KMS-11 (cell line): ENCODE measurements around the gene PRKAR2A.

ENCODE experiments used
- H2AFZ ChIP-seq: fragments of 200-600 bp; sonication (generic); 2 replicates; pipeline ENCODE4 v1.6.1; 2016; ENCODE audit warnings: antibody characterized with exemption, mixed run types, low read depth
- H3K27ac ChIP-seq: fragments of 200-600 bp; sonication (generic); 2 replicates; pipeline ENCODE4 v1.6.1; 2016; ENCODE audit warnings: mild to moderate bottlenecking, mixed run types
- H3K27me3 ChIP-seq: fragments of 200-600 bp; sonication (generic); 2 replicates; pipeline ENCODE4 v1.6.1; 2017; ENCODE audit warnings: mild to moderate bottlenecking, low read depth, mixed run types, moderate library complexity; ENCODE audit not compliant: insufficient read depth
- H3K36me3 ChIP-seq: fragments of 200-600 bp; sonication (generic); 2 replicates; pipeline ENCODE4 v1.6.1; 2017; ENCODE audit warnings: mild to moderate bottlenecking, mixed run types; ENCODE audit not compliant: insufficient read depth
- H3K4me1 ChIP-seq: fragments of 200-600 bp; sonication (generic); 2 replicates; pipeline ENCODE4 v1.6.1; 2016; ENCODE audit warnings: mild to moderate bottlenecking, low read depth, mixed run types; ENCODE audit not compliant: poor library complexity, severe bottlenecking
- H3K4me2 ChIP-seq: fragments of 200-600 bp; sonication (generic); 2 replicates; pipeline ENCODE4 v1.7.0; 2016; ENCODE audit warnings: mild to moderate bottlenecking, mixed run types
- H3K4me3 ChIP-seq: fragments of 200-600 bp; sonication (generic); IDR thresholded peaks from 2 replicates; pipeline ENCODE4 v1.6.1; 2017; ENCODE audit warnings: low read depth, low read length, mixed read lengths; ENCODE audit not compliant: insufficient read depth
- H3K79me2 ChIP-seq: fragments of 200-600 bp; sonication (generic); 2 replicates; pipeline ENCODE4 v1.6.1; 2016; ENCODE audit warnings: low read depth, mixed run types; ENCODE audit not compliant: insufficient read depth
- H3K9ac ChIP-seq: fragments of 200-600 bp; sonication (generic); 2 replicates; pipeline ENCODE4 v1.6.1; 2016; ENCODE audit warnings: mild to moderate bottlenecking, mixed run types
- H4K20me1 ChIP-seq: fragments of 200-600 bp; sonication (generic); 2 replicates; pipeline ENCODE4 v1.6.1; 2016; ENCODE audit warnings: mild to moderate bottlenecking, mixed run types; ENCODE audit not compliant: insufficient read depth
- TF ChIP-seq, protein P1 (sequence below): fragments of 200-600 bp; sonication (generic); conservative IDR thresholded peaks from 2 replicates; pipeline ENCODE4 v1.6.1; 2017; ENCODE audit warnings: low read depth, mild to moderate bottlenecking, antibody characterized with exemption, low read length, moderate library complexity, mixed read lengths

PRKAR2A gene

DNA sequence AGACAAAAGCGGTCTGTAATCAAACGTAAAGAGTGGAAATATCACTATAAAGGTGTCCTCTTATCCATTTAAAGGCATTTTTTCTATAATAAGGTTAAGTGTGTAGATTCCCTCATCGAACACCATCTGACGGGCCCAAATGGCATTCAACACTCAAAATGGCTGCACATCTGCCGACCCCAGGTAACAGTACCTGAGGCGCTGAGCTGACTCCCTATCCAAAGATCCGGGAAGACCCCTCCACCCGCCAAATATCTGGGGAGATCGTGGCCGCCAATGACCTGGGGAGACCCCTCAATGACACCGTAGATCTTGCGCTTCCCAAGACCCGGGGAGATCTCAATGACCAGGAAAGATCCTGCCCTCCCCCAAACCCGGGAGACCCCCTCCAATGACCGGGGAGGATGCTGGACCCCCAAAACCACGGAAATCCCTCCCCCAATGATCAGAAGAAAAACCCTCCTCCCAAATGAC lies 131.1 kb downstream of the PRKAR2A start:
- H2AFZ ChIP-seq: no peak overlapping the region; the same call in 1 of the 2 replicates

DNA sequence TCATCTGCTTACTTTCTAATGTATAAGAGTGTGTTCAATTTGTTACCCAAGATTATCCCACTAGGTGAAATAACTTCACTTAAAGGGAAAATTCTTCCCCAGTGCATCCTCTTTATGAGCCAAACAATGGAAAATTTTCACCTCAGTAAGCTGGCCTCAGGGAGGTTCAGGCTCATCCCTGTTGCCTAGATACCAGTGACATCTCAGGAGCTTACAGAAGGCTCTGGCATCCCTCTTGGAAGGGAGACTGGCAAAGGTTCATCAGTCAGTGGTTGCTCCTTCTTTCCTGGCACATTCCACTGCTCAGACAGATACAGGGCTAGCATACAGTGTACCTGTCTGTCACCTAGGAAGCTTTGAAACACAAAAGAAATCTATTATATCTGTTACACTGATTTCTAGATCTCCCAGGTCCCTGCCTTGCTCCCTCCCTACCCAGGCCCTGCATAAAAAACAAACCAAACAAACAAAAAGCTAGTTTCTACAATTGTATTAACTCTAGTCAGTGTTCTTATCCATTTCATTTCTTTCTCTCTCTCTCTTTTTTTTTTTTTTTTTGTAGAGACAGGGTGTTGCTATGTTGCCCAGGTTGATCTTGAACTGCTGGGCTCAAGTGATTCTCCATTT lies 132.4 kb downstream of the PRKAR2A start:
- peak overlapping the region; percentile 71 for H3K4me2 ChIP-seq
- peaks cover 13% of the 10 kb centered on the region for H3K4me1 ChIP-seq
- H2AFZ ChIP-seq: no peak overlapping the region
- H3K4me3 ChIP-seq: no peak overlapping the region
- H4K20me1 ChIP-seq: no peaks in the 10 kb centered on the region
- TF ChIP-seq, protein P1, sequence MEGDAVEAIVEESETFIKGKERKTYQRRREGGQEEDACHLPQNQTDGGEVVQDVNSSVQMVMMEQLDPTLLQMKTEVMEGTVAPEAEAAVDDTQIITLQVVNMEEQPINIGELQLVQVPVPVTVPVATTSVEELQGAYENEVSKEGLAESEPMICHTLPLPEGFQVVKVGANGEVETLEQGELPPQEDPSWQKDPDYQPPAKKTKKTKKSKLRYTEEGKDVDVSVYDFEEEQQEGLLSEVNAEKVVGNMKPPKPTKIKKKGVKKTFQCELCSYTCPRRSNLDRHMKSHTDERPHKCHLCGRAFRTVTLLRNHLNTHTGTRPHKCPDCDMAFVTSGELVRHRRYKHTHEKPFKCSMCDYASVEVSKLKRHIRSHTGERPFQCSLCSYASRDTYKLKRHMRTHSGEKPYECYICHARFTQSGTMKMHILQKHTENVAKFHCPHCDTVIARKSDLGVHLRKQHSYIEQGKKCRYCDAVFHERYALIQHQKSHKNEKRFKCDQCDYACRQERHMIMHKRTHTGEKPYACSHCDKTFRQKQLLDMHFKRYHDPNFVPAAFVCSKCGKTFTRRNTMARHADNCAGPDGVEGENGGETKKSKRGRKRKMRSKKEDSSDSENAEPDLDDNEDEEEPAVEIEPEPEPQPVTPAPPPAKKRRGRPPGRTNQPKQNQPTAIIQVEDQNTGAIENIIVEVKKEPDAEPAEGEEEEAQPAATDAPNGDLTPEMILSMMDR: no peak
- no peak overlapping the region for H3K27ac ChIP-seq
- H3K27me3 ChIP-seq: no peaks in the 10 kb centered on the region
- no peak overlapping the region; the same call in 1 of the 2 replicates for H3K9ac ChIP-seq
- H3K79me2 ChIP-seq: peaks cover 61% of the 10 kb centered on the region
- no peaks in the 10 kb centered on the region for H3K36me3 ChIP-seq

More for the DNA sequence above, 131.1 kb downstream of the PRKAR2A start:
- no peaks in the 10 kb centered on the region for H4K20me1 ChIP-seq
- peak overlapping the region; percentile 71 for H3K4me2 ChIP-seq
- H3K4me1 ChIP-seq: peaks cover 13% of the 10 kb centered on the region
- TF ChIP-seq, protein P1: no peak
- H3K27me3 ChIP-seq: no peaks in the 10 kb centered on the region
- H3K36me3 ChIP-seq: no peaks in the 10 kb centered on the region
- peak overlapping the region; percentile 42 for H3K27ac ChIP-seq
- no peak overlapping the region for H3K4me3 ChIP-seq
- peak overlapping the region; percentile 76; the same call in 1 of the 2 replicates for H3K9ac ChIP-seq
- H3K79me2 ChIP-seq: peaks cover 49% of the 10 kb centered on the region

DNA sequence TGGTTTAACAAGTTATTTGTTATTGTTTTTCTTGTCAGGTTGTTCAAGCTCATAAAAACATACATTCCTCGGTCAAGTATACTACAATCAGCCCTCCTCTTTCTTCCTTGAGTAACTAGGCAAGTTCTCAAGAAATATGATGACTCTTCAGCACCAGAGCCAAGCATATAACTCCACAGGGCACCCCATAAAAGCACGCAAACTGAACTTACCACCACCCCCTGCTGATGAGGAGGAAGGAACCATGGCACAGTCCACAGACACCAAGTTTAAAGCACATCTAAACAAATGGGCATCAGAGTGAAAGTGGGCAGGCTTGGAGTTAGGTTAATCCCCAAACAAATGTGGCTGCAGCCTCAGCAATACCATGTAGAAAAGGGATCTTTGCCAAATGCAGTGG lies 135.9 kb downstream of the PRKAR2A start:
- no peak overlapping the region for H3K4me3 ChIP-seq
- H3K36me3 ChIP-seq: no peaks in the 10 kb centered on the region
- H3K79me2 ChIP-seq: peaks cover 85% of the 10 kb centered on the region
- no peaks in the 10 kb centered on the region for H4K20me1 ChIP-seq
- H2AFZ ChIP-seq: no peak overlapping the region
- H3K27ac ChIP-seq: no peak overlapping the region
- no peak overlapping the region for H3K4me2 ChIP-seq
- H3K27me3 ChIP-seq: no peaks in the 10 kb centered on the region
- peaks cover 13% of the 10 kb centered on the region for H3K4me1 ChIP-seq
- H3K9ac ChIP-seq: no peak overlapping the region
- TF ChIP-seq, protein P1: no peak

DNA sequence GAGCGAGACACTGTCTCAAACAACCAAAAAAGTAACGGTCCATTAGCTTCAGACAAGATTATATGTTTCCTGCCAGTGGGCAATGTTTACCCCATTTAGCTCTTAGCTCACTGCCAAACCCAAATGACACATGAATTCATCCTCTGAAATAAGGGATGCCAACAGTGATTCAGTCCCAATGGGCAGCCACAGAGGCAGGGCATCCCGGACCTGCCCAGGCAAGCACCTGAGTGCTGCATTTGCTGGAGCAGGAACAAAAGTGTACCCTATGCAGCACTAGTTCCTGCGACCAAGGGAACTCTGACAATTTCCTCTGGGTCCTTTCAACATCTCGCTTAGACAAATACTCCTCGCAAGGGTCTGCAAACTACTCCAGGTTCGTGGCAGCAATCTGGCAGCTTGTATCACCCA lies 138.6 kb downstream of the PRKAR2A start:
- Histone ChIP-seq H3K4me1 (no peaks in the 10 kb centered on the region), H3K4me2 (no peak overlapping the region), H3K79me2 (peaks cover 66% of the 10 kb centered on the region), H3K36me3 (no peaks in the 10 kb centered on the region), H3K27ac (no peak overlapping the region), H3K27me3 (no peaks in the 10 kb centered on the region), H3K4me3 (no peak overlapping the region), H2AFZ (no peak overlapping the region), H4K20me1 (no peaks in the 10 kb centered on the region), H3K9ac (no peak overlapping the region)
- TF ChIP-seq, protein P1: no peak
